Left ventricle myocardium superior (tissue), 1 donor: Measurements from ENCODE around the gene SPDYE9. TPM values are rescaled to one million over a fixed set of nuclear protein-coding genes. Genes with fewer than 3 reads are reported as not detected.
"Not testable (repeated sequence)": the region's sequence is repeated elsewhere in the genome, so short reads cannot be mapped to it uniquely, and the experiment has no call there.

Experiments
- ATAC-seq: fragments of 200-7000 bp; cut with Tn5 transposase; one replicate; pipeline ENCODE4 v1.9.1; 2020; ENCODE audit warnings: mild to moderate bottlenecking, moderate library complexity
- DNase-seq: peaks from one replicate; pipeline ENCODE4 v3.0.0-alpha.2; 2020
- intact Hi-C: fragments of 100-400 bp; cut with micrococcal nuclease; formaldehyde crosslinking; loops from one replicate; pipeline ENCODE4 v1.11.0; 2022
- long read RNA-seq: library from polyadenylated mRNA; unstranded; transcript quantifications from one replicate; pipeline ENCODE4 v2.0.0, GENCODE V29; 2021
- total RNA-seq: library from RNA; stranded (reverse); fragmentation: NEBNext Ultra II Directional; extraction: Animal tissue kit (Norgen Biotek cat#: 25700); gene quantifications from one replicate; pipeline ENCODE4 v1.2.1, GENCODE V29; 2021
- donor health status: DM: no; HTN: yes; CAD: no; lungs with severe emphysema.

The SPDYE9 gene
- total RNA-seq: not detected
- long read RNA-seq: 0 reads

GRCh38 chr7:73085938-73086337 lies at the start of gene SPDYE9:
TSS of gene SPDYE9 (minus strand) at chr7:73086038. CDS start at chr7:73084238, 1,800 bp downstream.
- intact Hi-C loops, DNase-seq, ATAC-seq: not testable (repeated sequence)

GRCh38 chr7:73134866-73135265 lies 49.0 kb upstream of the SPDYE9 start:
- intact Hi-C loops, DNase-seq, ATAC-seq: not testable (repeated sequence)

GRCh38 chr7:73132651-73133217 lies 46.9 kb upstream of the SPDYE9 start:
- DNase-seq, intact Hi-C loops, ATAC-seq: not testable (repeated sequence)

GRCh38 chr7:73130612-73131011 lies 44.8 kb upstream of the SPDYE9 start:
- DNase-seq, intact Hi-C loops, ATAC-seq: not testable (repeated sequence)

- DNase-seq, intact Hi-C loops: not testable (repeated sequence)
- peak; percentile 81 for ATAC-seq
These were observed 38.3 kb upstream of the SPDYE9 start for GRCh38 chr7:73124126-73124525.

- DNase-seq, ATAC-seq, intact Hi-C loops: not testable (repeated sequence)
These were observed 37.1 kb upstream of the SPDYE9 start for GRCh38 chr7:73122778-73123447.

- DNase-seq, ATAC-seq, intact Hi-C loops: not testable (repeated sequence)
These were observed 32.3 kb upstream of the SPDYE9 start for GRCh38 chr7:73118155-73118554.

GRCh38 chr7:73057811-73058210 lies 28.0 kb downstream of the SPDYE9 start, which contains the start of gene SPDYE11:
TSS of gene SPDYE11 (minus strand) at chr7:73057911. CDS start at chr7:73056111, 1,800 bp downstream.
- intact Hi-C loops, DNase-seq, ATAC-seq: not testable (repeated sequence)

- ATAC-seq, intact Hi-C loops: not testable (repeated sequence)
These were observed 56.2 kb downstream of the SPDYE9 start, which contains the start of gene SPDYE8 for GRCh38 chr7:73029666-73030065. TSS of gene SPDYE8 (minus strand) at chr7:73029766. CDS start at chr7:73027966, 1,800 bp downstream.

More at GRCh38 chr7:73029666-73030065, 56.2 kb downstream of the SPDYE9 start, which contains the start of gene SPDYE8:
- not testable (repeated sequence) for DNase-seq

Other genes starting within 250 kb of the SPDYE9 start
- 16.9 TPM for gene POM121, start 160.9 kb downstream of the SPDYE9 start, total RNA-seq
- 0.35 TPM for gene TRIM74, start 116.6 kb downstream of the SPDYE9 start, total RNA-seq
- gene SPDYE8, start 56.3 kb downstream of the SPDYE9 start, total RNA-seq: not detected
- gene SPDYE11, start 28.1 kb downstream of the SPDYE9 start, total RNA-seq: not detected
- 19.6 TPM for gene NSUN5, start 222.8 kb upstream of the SPDYE9 start, total RNA-seq
- gene TRIM50, start 242.0 kb upstream of the SPDYE9 start, total RNA-seq: 0.30 TPM
- gene FKBP6, start 242.1 kb upstream of the SPDYE9 start, total RNA-seq: not detected